Activated gamma-delta T cell (primary cell): ENCODE data around the gene ARID1A.
A peak's percentile ranks its signal among the peaks of the same experiment; 100 is the strongest.

Experiments used
- DNase-seq: peaks from one replicate; lab custom pipeline; 2025; lab: John Stamatoyannopoulos, UW

ARID1A gene

GRCh38 chr1:26761217-26761616, 65.4 kb downstream of the ARID1A start:
- no peak for DNase-seq

GRCh38 chr1:26767714-26768113, 71.9 kb downstream of the ARID1A start:
- no peak for DNase-seq

DNA sequence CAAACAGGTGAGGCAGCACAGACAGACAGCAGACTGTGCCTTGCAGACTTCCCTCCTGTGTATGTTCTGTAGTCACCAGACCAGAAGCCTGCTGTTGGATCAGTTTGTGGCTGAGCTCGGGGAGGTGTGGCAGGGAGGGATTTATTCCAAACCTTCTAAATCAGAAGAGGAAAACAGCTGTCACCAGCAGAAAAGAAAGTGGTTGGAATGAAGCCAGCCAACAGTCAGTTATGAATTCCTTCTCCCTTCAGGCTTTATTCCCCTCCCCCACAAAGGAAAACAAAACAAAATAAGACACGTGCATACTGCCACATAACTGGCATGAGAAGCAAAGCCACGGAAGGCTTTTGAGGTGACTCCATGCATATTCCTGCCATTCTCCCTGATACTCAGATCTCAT, 72.9 kb downstream of the ARID1A start:
- no peak for DNase-seq

GRCh38 chr1:26771285-26771642, 75.4 kb downstream of the ARID1A start:
- DNase-seq: no peak

- no peak for DNase-seq
Observed at GRCh38 chr1:26771643-26772321, 76.0 kb downstream of the ARID1A start.

DNA sequence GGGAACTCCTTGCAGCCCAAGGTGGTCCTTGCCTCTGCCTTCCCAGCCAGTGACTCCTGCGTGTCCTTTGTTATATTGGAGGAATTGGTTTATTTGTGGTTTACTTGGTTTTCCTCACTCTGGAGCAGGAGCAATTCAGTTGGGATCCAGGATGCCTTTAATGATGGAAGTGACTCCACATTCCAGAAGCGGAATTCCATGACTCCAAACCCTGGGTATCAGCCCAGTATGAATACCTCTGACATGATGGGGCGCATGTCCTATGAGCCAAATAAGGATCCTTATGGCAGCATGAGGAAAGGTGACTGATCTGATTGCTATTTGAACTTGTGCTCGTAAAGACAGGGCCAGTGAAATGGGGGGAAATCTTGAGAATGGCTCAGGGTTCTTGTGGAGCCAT, 76.9 kb downstream of the ARID1A start:
- no peak for DNase-seq

GRCh38 chr1:26774462-26774861, 78.6 kb downstream of the ARID1A start:
- DNase-seq: no peak

GRCh38 chr1:26775666-26776065, 79.9 kb downstream of the ARID1A start:
- no peak for DNase-seq

- no peak for DNase-seq
Observed at GRCh38 chr1:26779098-26779668, 83.4 kb downstream of the ARID1A start.

GRCh38 chr1:26780344-26780957, 84.6 kb downstream of the ARID1A start:
- DNase-seq: no peak

- no peak for DNase-seq
Observed at GRCh38 chr1:26781206-26781825, 85.5 kb downstream of the ARID1A start.

GRCh38 chr1:26782521-26783212, 86.9 kb downstream of the ARID1A start:
- DNase-seq: no peak

GRCh38 chr1:26783646-26784022, 87.8 kb downstream of the ARID1A start:
- DNase-seq: no peak

- DNase-seq: no peak
Observed at GRCh38 chr1:26784023-26784871, 88.4 kb downstream of the ARID1A start.

DNA sequence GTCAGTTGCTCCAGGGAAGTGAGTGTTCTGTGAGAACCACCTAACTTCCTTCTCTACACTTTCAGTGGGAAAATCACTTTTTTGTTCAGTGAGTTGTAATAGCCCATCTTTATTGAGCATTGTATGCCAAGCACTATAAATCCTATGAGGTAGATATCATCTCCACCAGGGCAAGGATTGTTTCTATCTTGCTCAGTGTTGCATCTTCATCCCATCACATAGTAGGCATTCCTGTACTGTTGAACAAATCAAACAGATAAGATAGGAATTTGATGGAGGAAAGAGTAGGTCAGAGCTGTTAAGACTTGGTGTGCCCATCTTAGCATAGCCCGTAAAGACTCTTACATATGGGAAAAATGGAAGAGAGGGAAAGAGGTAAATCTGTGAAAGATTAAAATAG, 89.1 kb downstream of the ARID1A start:
- DNase-seq: no peak

- no peak for DNase-seq
Observed at GRCh38 chr1:26785611-26786436, 90.0 kb downstream of the ARID1A start.

- DNase-seq: no peak
Observed at GRCh38 chr1:26786437-26787380, 90.9 kb downstream of the ARID1A start.

- peak; percentile 58 for DNase-seq
Observed at GRCh38 chr1:26787381-26787705, 91.5 kb downstream of the ARID1A start.

DNA sequence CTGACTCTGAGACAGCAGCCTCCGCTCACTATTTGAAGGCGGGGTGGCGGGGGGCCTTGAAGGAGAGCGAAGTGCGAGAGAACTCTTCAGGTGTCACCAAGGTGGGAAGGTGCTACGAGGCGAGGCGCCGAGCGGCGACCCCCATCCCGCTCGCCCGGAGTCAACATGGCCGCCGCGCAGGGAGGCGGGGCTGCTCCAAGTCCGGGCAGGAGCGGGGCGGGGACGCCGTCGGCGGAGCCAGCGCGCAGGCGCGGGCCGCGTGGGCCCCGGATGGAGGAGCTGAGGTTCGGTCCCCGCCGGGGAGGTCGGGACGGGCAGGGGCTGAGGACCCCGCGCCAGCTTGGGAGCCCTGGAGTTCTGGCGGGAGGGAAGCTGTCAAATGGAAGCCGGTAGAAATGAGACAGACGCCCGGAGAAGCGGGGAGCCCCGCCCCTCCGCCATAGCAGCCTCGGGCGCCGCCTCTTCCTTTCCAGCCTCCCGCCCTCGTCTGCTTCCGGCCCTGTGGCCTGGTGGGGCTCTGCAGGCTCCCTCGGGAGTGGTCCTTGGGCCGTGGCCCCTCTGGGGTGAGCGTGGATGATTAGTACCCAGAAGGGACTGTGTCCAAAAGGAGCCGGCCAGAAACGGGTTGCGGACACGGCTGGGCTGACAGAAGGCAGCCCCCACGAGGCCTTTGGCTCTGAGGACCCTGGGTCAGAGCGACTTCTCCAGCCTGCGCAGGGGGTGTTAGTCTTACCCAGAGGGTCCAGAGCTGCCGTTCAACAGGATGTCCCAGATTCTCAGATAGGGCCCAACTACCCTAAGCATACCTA, 92.1 kb downstream of the ARID1A start, which contains the start of gene PIGV:
PIGV (plus strand) TSS at position 245 of the 809 bp plus-strand sequence. CDS start 2,866 bp downstream, outside the sequence.
- peak; percentile 78 for DNase-seq
